GM18870 (cell line): Measurements from ENCODE around the gene ADAMTS6.
"Not testable (repeated sequence)": the region's sequence is repeated elsewhere in the genome, so short reads cannot be mapped to it uniquely, and the experiment has no call there.

Experiments
- ATAC-seq: cut with Tn5 transposase; IDR thresholded peaks from one replicate; pipeline ENCODE4 v1.9.1; 2021; ENCODE audit warnings: moderate library complexity; ENCODE audit not compliant: unreplicated experiment

The ADAMTS6 gene

GRCh38 chr5:65382582-65382981, 99.1 kb downstream of the ADAMTS6 start:
- no peak for ATAC-seq

DNA sequence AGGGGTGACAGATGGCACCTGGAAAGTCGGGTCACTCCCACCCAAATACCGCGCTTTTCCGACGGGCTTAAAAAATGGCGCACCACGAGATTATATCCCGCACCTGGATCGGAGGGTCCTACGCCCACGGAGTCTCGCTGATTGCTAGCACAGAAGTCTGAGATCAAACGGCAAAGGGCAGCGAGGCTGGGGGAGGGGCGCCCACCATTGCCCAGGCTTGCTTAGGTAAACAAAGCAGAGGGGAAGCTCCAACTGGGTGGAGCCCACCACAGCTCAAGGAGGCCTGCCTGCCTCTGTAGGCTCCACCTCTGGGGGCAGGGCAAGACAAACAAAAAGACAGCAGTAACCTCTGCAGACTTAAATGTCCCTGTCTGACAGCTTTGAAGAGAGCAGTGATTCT, 111.2 kb downstream of the ADAMTS6 start:
- ATAC-seq: not testable (repeated sequence)

GRCh38 chr5:65366655-65367054, 115.1 kb downstream of the ADAMTS6 start:
- ATAC-seq: no peak

DNA sequence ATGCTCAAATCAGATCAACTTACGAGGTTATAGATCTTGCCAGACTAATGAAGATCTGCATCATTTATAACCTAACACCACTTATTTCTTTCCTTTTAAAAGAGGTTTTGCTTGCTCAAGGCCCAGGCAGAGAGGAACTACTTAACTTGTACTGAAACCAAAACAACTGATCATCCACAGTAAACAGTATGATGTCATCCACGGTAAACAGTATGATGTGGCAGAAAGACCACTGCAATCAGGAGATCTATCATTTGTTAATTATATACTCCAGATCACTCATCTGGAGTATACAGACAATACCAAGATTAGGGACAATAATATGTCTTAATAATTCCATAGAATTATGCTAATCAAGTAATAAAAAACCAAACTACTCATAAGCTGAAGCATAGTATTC, 116.8 kb downstream of the ADAMTS6 start:
- no peak for ATAC-seq

DNA sequence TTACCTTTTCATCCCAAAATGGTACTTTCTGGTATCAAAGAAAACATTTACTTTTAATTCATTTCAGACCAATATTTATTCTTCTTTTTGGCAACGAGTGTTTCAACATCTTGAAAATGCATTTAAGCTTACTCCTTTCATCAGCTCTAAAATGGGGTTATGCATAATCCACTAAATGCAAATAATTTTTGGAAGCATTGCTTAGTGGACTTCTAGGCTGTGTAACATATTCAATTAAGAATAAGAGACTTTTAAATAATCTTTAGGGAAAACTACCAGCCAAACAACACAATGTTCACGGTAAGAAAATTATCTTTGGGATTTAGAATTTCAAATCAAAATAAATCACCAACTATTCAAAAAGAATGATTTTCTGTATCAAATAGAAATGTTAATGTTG, 118.2 kb downstream of the ADAMTS6 start:
- ATAC-seq: no peak

DNA sequence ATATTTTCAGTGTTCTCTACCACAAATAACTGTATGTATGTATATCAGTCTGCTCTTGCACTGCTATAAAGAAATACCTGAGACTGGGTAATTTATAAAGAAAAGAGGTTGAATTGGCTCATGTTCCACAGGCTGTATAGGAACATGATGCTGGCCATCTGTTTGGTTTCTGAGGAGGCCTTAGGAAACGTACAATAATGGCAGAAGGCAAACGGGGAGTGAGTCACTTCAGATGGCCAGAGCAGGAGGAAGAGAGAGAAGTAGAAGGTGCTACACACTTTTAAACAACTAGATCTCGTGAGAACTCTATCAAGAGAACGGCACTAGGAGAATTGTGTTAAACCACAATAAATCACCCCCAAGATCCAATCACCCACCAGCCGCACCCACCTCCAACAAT, 121.7 kb downstream of the ADAMTS6 start:
- ATAC-seq: no peak

- ATAC-seq: no peak
These were observed 122.2 kb downstream of the ADAMTS6 start for GRCh38 chr5:65359569-65359968.

DNA sequence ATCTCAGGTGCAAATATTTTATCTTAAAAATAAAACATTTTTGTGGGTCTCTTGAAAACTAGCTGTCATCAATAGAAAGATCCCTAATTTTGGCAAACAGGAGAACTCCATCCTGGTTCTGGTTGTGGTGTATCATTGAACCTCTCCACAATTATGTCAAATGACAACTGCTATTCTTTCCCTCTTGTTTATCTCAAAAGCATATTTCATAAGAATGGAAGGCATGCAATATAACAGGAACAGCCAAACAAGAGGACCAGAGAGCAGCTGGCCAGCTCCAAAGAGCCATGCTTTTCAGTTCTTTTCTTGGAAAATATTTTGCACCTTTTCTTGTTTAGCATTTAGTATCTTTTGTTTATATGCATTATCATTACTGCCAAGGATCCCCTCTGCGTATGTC, 125.4 kb downstream of the ADAMTS6 start:
- no peak for ATAC-seq

GRCh38 chr5:65355301-65355700, 126.4 kb downstream of the ADAMTS6 start:
- ATAC-seq: no peak

GRCh38 chr5:65341835-65342234, 139.9 kb downstream of the ADAMTS6 start:
- no peak for ATAC-seq

DNA sequence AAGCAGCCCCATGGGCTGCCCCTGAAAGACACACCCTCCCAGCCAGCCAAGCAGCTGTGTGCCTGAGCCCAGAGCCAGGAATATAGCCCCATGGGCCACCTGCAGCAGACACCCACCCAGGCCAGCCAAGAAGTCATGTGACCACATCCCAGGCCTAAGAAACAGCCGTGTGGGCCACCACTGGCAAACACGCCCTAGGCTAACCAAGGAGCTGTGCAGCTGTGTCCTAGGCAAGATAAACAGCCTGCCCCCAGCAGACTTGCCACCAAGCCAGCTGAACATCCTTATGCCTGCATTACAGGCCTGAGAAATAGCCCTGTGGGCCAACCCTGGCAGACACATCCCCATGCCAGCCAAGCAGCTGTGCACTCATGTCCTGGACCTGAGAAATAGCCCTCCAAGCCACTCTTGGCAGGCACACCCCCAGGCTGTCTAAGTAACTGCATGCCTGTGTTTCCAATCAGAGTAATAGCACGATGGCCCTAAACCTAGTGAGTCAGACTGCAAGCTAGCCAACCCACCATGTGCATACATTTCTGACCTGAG, 143.0 kb downstream of the ADAMTS6 start:
- ATAC-seq: no peak

DNA sequence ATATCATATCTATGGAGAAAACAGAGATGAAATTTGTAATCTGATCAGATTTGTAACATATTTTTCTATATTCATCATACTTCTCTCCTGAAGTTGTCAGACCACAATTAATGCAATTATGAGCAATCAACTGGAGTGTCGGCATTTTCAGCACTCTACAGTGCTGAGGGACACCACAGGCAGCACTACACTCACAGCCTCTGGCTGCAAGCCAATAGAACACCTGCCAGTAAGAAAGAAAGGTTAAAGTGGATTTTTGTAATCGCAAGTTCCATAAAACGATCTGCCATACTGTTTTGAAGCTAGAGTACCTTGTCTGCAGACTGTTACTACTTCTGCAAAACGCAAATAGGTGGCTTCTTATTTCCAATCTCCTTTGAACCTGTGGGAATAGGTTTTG, 147.6 kb downstream of the ADAMTS6 start:
- ATAC-seq: no peak

DNA sequence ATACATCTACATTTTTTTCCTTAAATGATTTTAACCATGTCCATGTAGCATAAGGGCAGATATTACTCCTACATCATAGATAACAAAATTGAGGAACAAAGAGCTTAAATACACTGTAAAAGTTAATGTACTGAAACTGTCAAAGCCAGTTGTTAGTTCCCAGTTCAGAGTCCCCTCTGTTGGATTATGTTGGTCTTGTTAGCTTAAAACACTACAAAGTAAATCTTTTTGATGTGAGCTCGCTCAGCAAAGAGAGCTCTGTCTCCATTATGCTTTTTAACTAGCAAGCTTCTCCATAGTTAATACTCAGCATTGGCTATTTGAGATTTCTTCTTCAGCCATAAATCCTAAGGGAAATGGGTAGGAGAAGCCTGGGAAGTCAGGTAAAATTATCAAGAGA, 149.1 kb downstream of the ADAMTS6 start:
- ATAC-seq: no peak

GRCh38 chr5:65329266-65329665, 152.5 kb downstream of the ADAMTS6 start:
- no peak for ATAC-seq

- no peak for ATAC-seq
These were observed 154.1 kb downstream of the ADAMTS6 start for GRCh38 chr5:65327582-65327981.

DNA sequence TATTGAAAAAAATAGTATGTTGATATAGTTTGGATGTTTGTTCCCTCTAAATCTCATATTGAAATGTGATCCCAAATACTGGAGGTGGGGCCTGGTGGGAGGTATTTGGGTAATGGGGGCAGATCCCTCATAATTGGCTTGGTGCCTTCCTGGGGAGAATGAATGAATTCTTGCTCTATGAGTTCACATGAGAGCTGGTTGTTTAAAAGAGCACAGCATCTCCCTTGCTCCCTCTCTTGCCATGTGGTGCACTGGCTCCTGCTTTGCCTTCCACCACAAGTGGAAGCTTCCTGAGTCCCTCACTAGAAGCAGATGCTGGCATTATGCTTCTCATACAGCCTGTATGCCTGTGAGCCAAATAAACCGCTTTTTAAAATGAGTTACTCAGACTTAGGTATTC, 154.8 kb downstream of the ADAMTS6 start:
- no peak for ATAC-seq

DNA sequence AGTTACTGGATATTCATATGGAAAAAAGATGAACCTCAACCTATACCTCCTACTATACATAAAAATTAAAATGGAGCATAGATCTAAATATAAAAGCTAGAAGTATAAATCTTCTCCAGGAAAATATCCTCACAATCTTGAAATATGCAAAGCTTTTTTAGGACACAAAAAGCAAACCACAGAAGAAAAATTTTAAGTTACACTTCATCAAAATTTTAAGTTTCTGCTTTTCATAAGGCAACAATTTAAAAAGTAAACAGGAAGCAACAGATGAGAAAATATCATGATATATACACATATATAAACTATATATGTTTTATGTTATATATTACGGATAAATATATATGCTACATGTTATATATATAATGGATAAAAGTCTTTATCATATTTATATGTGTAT, 157.5 kb downstream of the ADAMTS6 start:
- ATAC-seq: no peak

DNA sequence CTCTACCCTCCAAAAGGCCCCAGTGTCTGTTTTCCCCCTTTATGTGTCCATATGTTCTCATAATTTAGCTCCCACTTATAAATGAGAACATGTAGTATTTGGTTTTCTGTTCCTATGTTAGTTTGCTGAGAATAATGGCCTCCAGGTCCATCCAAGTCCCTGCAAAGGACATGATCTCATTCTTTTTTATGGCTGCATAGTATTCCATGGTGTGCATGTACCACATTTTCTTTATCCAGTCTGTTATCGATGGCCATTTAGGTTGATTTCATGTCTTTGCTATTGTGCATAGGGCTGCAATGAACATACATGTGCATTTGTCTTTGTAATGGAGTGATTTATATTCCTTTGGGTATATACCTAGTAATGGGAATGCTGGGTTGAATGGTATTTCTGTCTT, 161.0 kb downstream of the ADAMTS6 start:
- ATAC-seq: not testable (repeated sequence)

DNA sequence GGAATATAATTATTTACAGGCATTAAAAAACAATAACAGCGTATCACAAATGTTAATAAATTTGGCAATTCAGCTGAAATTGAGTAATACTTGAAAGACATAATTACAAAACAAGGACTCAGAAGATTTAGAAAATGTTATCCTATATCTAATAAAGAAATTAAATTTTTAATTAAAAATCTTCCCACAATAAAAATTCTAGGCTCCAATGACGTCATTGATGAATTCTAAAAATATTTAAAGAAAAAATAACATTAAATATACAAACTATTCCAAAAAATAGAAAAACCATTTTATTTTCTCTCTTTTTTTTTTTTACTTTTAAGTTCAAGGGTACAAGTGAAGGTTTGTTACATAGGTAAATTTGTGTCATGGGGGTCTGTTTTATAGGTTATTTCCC, 161.5 kb downstream of the ADAMTS6 start:
- no peak for ATAC-seq

GRCh38 chr5:65307931-65308330, 173.8 kb downstream of the ADAMTS6 start:
- no peak for ATAC-seq

GRCh38 chr5:65307088-65307487, 174.6 kb downstream of the ADAMTS6 start:
- ATAC-seq: no peak

DNA sequence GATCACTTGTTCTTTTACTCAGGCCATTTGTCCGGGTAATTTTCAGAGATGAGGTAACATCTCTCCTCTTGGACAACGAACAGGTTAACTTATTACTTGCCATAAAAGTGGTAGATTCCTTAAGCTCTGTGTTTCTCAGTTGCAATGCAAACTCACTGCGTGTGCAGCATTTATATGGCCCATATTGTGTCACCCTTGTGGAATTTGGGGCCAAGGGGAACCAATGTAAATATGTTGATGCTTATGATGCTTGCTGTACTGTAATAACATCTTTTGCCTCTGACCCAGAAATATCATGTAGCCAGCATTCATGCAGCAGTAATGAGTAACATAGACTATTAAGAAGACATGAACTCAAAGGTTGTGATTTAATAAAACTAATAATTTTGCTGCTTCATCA, 175.8 kb downstream of the ADAMTS6 start:
- no peak for ATAC-seq

GRCh38 chr5:65299861-65300260, 181.9 kb downstream of the ADAMTS6 start:
- ATAC-seq: no peak

DNA sequence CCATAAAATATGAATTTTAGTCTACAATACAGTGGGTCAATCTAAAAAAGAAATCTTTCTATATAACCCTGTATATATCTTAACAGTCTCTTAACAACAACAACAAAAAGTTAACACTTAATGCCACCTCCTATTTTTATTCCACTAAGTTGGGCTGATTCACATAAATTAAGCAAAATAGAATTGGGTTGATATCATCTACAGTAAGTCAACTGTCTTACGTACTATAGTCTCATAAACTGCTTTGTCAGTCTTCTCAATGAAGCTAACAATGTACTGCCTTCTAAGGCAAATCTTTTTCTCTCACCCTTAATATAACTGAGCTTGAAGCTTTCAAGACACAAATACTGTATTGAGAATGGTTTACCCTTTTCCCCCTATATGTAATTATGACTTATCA, 185.7 kb downstream of the ADAMTS6 start:
- ATAC-seq: no peak
